OCI-LY1 (cell line): ENCODE data around the gene NNT.
"Not testable (repeated sequence)": the region's sequence is repeated elsewhere in the genome, so short reads cannot be mapped to it uniquely, and the experiment has no call there.

Source experiments
- H2AFZ ChIP-seq: fragments of 200-600 bp; sonication (generic), shearing (Covaris generic); 2 replicates; pipeline ENCODE4 v1.6.0; 2014; ENCODE audit warnings: antibody characterized with exemption, mild to moderate bottlenecking, low read length
- H3F3A ChIP-seq: fragments of 200-600 bp; sonication (generic), shearing (Covaris generic); 2 replicates; pipeline ENCODE4 v1.6.0; 2014; ENCODE audit warnings: mild to moderate bottlenecking, antibody characterized with exemption, low read length, moderate library complexity; ENCODE audit not compliant: insufficient read depth
- H3K27ac ChIP-seq: fragments of 200-600 bp; sonication (generic); 2 replicates; pipeline ENCODE4 v1.5.1; 2014; ENCODE audit warnings: low read length, mixed run types, mild to moderate bottlenecking, low read depth; ENCODE audit not compliant: poor library complexity, severe bottlenecking
- H3K27me3 ChIP-seq: fragments of 200-600 bp; sonication (generic); 2 replicates; pipeline ENCODE4 v1.6.0; 2014; ENCODE audit warnings: antibody characterized with exemption, mild to moderate bottlenecking, low read length, moderate library complexity; ENCODE audit not compliant: insufficient read depth
- H3K36me3 ChIP-seq: fragments of 200-600 bp; sonication (generic); 2 replicates; pipeline ENCODE4 v1.6.1; 2014; ENCODE audit warnings: mild to moderate bottlenecking, antibody characterized with exemption, low read length, moderate library complexity, mixed read lengths; ENCODE audit not compliant: insufficient read depth
- H3K4me1 ChIP-seq: fragments of 200-600 bp; sonication (generic); 2 replicates; pipeline ENCODE4 v1.5.1; 2014; ENCODE audit warnings: mild to moderate bottlenecking, low read length, moderate library complexity; ENCODE audit not compliant: insufficient read depth, severe bottlenecking
- H3K4me2 ChIP-seq: fragments of 200-600 bp; sonication (generic), shearing (Covaris generic); 2 replicates; pipeline ENCODE4 v1.6.1; 2014; ENCODE audit warnings: low read length
- H3K4me3 ChIP-seq: fragments of 200-600 bp; sonication (generic); 2 replicates; pipeline ENCODE4 v1.5.1; 2014; ENCODE audit warnings: low read length, low read depth, mild to moderate bottlenecking, mixed read lengths; ENCODE audit not compliant: poor library complexity, severe bottlenecking
- H3K79me2 ChIP-seq: fragments of 200-600 bp; shearing (Covaris generic); 2 replicates; pipeline ENCODE4 v1.6.1; 2016; ENCODE audit warnings: mixed run types, low read length, mixed read lengths; ENCODE audit not compliant: insufficient read depth
- H3K9ac ChIP-seq: fragments of 200-600 bp; sonication (generic), shearing (Covaris generic); 2 replicates; pipeline ENCODE4 v1.6.1; 2014; ENCODE audit warnings: mild to moderate bottlenecking, low read length, mixed read lengths
- H3K9me2 ChIP-seq: fragments of 200-600 bp; sonication (generic), shearing (Covaris generic); 2 replicates; pipeline ENCODE4 v1.6.1; 2014; ENCODE audit warnings: low read depth, mild to moderate bottlenecking, low read length, mixed read lengths
- H3K9me3 ChIP-seq: fragments of 200-600 bp; shearing (Covaris generic); 2 replicates; pipeline ENCODE4 v1.6.1; 2014; ENCODE audit warnings: low read length, mixed read lengths
- H4K20me1 ChIP-seq: fragments of 200-600 bp; sonication (generic), shearing (Covaris generic); 2 replicates; pipeline ENCODE4 v1.6.0; 2016; ENCODE audit warnings: mild to moderate bottlenecking, low read length; ENCODE audit not compliant: insufficient read depth
- CTCF ChIP-seq: fragments of 200-600 bp; sonication (generic), shearing (Covaris generic); IDR thresholded peaks from 2 replicates; pipeline ENCODE4 v1.5.1; 2017; ENCODE audit warnings: mild to moderate bottlenecking, antibody characterized with exemption, low read length, moderate library complexity, mixed read lengths
- EZH2 ChIP-seq: fragments of 200-600 bp; sonication (generic), shearing (Covaris generic); IDR thresholded peaks from 2 replicates; pipeline ENCODE4 v1.8.0; 2017; ENCODE audit warnings: borderline replicate concordance, mixed run types, mild to moderate bottlenecking, antibody characterized with exemption, low read length, moderate library complexity, mixed read lengths

NNT gene

DNA sequence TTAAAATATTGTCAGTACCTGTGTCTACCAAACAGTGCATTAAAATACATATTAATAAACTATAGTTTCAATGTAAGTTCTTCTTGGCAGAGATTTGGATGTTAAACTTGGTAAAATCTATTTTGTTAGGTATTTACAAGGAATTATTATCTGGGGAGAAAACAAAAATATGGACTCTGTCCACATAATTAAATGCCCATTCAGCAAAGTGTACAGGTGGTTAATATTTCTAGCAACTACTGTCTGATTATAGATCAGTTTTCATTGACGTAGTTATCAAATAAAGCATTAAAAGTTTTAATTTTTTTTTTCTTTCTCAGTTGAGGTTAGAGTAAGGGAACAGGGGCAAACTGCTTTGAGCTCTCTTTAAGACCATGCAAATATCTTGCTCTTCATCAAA lies 88.9 kb downstream of the NNT start:
- H3K9me2 ChIP-seq, result no peaks in the 10 kb centered on the region
- H3K9ac ChIP-seq, result no peak overlapping the region
- H3K36me3 ChIP-seq, result peaks cover 46% of the 10 kb centered on the region
- peaks cover 14% of the 10 kb centered on the region for H3K9me3 ChIP-seq
- H3K27ac ChIP-seq, result no peak overlapping the region
- H3K79me2 ChIP-seq, result no peaks in the 10 kb centered on the region
- TF ChIP-seq CTCF (no peak), EZH2 (no peak)
- no peak overlapping the region for H2AFZ ChIP-seq
- no peaks in the 10 kb centered on the region for H3F3A ChIP-seq
- no peaks in the 10 kb centered on the region for H4K20me1 ChIP-seq
- H3K4me1 ChIP-seq, result no peaks in the 10 kb centered on the region
- H3K4me2 ChIP-seq, result no peak overlapping the region
- no peak overlapping the region for H3K4me3 ChIP-seq
- H3K27me3 ChIP-seq, result no peaks in the 10 kb centered on the region

DNA sequence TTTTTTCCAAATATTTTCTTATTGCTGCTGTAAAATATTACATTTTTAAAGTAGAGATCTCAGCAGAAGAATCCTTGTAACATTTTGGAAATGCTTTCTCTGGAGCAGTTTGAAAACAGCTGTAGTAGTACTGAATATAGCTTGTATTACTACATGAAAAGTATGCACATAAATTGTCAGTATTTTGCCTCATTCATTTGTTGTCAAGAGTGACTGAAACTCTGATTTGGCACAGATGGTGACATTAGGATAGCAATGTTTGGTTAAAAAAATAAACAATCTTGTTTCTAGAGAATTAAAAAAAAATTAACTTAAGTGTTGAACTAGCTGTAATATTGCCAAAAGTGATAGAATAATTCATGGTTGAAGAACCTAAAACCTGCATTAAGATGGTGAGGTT lies 90.4 kb downstream of the NNT start:
- H3K9me3 ChIP-seq, result peaks cover 14% of the 10 kb centered on the region
- H3F3A ChIP-seq, result no peaks in the 10 kb centered on the region
- H3K4me1 ChIP-seq, result no peaks in the 10 kb centered on the region
- H3K4me3 ChIP-seq, result no peak overlapping the region
- H3K4me2 ChIP-seq, result no peak overlapping the region
- no peaks in the 10 kb centered on the region for H3K27me3 ChIP-seq
- H2AFZ ChIP-seq, result no peak overlapping the region
- H4K20me1 ChIP-seq, result no peaks in the 10 kb centered on the region
- peaks cover 43% of the 10 kb centered on the region for H3K36me3 ChIP-seq
- H3K9ac ChIP-seq, result no peak overlapping the region
- H3K27ac ChIP-seq, result no peak overlapping the region
- no peaks in the 10 kb centered on the region for H3K79me2 ChIP-seq
- no peaks in the 10 kb centered on the region for H3K9me2 ChIP-seq
- no peak for TF ChIP-seq EZH2
- TF ChIP-seq CTCF, result no peak

GRCh38 chr5:43694027-43694426 lies 91.0 kb downstream of the NNT start:
- no peaks in the 10 kb centered on the region for H3K27me3 ChIP-seq
- H3K4me2 ChIP-seq, result no peak overlapping the region

GRCh38 chr5:43696444-43696843 lies 93.5 kb downstream of the NNT start:
- not testable (repeated sequence) for H3K4me3 ChIP-seq, H3K9ac ChIP-seq, H3K9me2 ChIP-seq, H3F3A ChIP-seq, H3K27me3 ChIP-seq, H3K79me2 ChIP-seq, H3K4me1 ChIP-seq, H2AFZ ChIP-seq, H3K27ac ChIP-seq, H4K20me1 ChIP-seq, H3K4me2 ChIP-seq
- peaks cover 46% of the 10 kb centered on the region for H3K36me3 ChIP-seq
- H3K9me3 ChIP-seq, result peaks cover 14% of the 10 kb centered on the region

More at GRCh38 chr5:43694027-43694426, 91.0 kb downstream of the NNT start:
- no peak overlapping the region for H3K4me3 ChIP-seq
- no peak overlapping the region for H3K27ac ChIP-seq
- peaks cover 43% of the 10 kb centered on the region for H3K36me3 ChIP-seq
- H4K20me1 ChIP-seq, result no peaks in the 10 kb centered on the region
- TF ChIP-seq CTCF (no peak), EZH2 (no peak)
- H3K79me2 ChIP-seq, result no peaks in the 10 kb centered on the region
- no peaks in the 10 kb centered on the region for H3F3A ChIP-seq
- H2AFZ ChIP-seq, result no peak overlapping the region
- no peak overlapping the region for H3K9ac ChIP-seq
- peaks cover 14% of the 10 kb centered on the region for H3K9me3 ChIP-seq
- H3K4me1 ChIP-seq, result no peaks in the 10 kb centered on the region
- H3K9me2 ChIP-seq, result no peaks in the 10 kb centered on the region
